ENCODE data around the gene ABHD17B. TPM values are rescaled to one million over a fixed set of nuclear protein-coding genes. Genes with fewer than 3 reads are reported as not detected.

Gene ABHD17B
- total RNA-seq, 3 donors from 2014 or later = 13.6 to 26.3 (median 23.3) TPM

DNA sequence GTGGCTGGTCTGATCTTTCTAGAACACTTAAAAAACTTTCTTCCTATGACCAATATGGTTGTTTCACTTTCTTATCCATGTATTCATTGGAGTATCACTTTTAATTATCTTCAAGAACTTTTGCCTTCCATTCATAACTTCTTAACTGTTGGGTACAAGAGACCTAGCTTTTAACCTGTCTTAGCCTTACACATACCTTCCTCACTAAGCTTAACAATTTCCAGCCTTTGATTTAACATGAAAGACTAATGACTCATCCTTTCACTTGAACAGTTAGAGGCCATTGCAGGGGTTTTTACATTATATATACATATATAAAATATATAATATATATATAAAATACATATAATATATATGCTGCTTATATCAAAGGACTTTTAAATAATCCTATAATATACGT lies 57.9 kb downstream of the ABHD17B start:
- intact Hi-C loops (cut with DNase I; ENCODE audit: low total_unique reads) = no loop called here
- Histone ChIP-seq H3K27ac (no peak overlapping the region), H3K4me1 (no peaks in the 10 kb centered on the region), H3K36me3 (no peaks in the 10 kb centered on the region), H3K9me3 (no peaks in the 10 kb centered on the region), H3K27me3 (no peaks in the 10 kb centered on the region), H3K4me3 (no peak overlapping the region)
- TF ChIP-seq, protein P1, sequence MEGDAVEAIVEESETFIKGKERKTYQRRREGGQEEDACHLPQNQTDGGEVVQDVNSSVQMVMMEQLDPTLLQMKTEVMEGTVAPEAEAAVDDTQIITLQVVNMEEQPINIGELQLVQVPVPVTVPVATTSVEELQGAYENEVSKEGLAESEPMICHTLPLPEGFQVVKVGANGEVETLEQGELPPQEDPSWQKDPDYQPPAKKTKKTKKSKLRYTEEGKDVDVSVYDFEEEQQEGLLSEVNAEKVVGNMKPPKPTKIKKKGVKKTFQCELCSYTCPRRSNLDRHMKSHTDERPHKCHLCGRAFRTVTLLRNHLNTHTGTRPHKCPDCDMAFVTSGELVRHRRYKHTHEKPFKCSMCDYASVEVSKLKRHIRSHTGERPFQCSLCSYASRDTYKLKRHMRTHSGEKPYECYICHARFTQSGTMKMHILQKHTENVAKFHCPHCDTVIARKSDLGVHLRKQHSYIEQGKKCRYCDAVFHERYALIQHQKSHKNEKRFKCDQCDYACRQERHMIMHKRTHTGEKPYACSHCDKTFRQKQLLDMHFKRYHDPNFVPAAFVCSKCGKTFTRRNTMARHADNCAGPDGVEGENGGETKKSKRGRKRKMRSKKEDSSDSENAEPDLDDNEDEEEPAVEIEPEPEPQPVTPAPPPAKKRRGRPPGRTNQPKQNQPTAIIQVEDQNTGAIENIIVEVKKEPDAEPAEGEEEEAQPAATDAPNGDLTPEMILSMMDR (IDR thresholded peaks at IDR 0.05) = no peak
- TF ChIP-seq POLR2A (IDR thresholded peaks at IDR 0.05) (no peak), POLR2AphosphoS5 (IDR thresholded peaks at IDR 0.05) (no peak)
- DNase-seq (ENCODE audit: low spot score in 2 of 2) = no peak

DNA sequence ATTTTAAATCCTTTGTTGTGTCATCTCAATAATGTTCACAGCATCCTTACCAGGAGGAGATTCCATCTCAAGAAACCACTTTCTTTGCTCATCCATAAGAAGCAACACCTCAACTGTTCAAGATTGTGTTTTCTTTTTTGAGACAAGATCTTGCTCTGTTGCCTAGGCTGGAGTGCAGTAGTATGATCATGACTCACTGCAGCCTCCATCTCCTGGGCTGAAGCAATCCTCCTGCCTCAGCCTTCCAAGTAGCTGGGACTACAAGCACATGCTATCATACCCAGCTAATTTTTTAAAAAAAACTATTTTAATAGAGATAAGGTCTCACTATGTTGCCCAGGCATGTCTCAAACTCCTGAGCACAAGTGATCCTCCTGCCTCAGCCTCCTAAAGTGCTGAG lies 60.0 kb downstream of the ABHD17B start:
- Histone ChIP-seq H3K9me3 (no peaks in the 10 kb centered on the region), H3K4me1 (no peaks in the 10 kb centered on the region), H3K27ac (no peak overlapping the region), H3K4me3 (no peak overlapping the region), H3K27me3 (no peaks in the 10 kb centered on the region), H3K36me3 (no peaks in the 10 kb centered on the region)
- intact Hi-C loops (cut with DNase I; ENCODE audit: low total_unique reads) = no loop called here
- TF ChIP-seq, protein P1 (IDR thresholded peaks at IDR 0.05) = no peak
- TF ChIP-seq POLR2AphosphoS5 (IDR thresholded peaks at IDR 0.05) = no peak
- no peak for TF ChIP-seq POLR2A (IDR thresholded peaks at IDR 0.05)
- no peak for DNase-seq (ENCODE audit: low spot score in 2 of 2)

DNA sequence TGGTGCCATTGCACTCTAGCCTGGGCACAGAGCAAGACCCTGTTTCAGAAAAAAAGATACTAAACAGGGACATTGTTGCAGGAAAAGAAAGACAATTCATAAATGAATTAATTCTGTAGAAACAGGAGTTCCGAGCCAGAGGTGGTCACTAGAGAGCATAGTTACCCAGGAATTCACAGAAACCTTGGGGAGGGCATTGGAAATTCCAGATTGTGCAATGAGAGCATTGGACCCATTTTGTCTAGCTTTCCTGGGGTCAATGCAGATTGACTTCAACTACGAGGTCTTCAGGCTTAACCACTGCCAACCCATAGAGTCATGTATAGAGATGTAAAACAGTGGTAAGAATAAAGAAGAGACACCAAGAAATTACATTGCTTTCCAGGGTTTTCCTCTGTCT lies 63.1 kb downstream of the ABHD17B start:
- no peaks in the 10 kb centered on the region for H3K27me3 ChIP-seq
- no peak overlapping the region for H3K27ac ChIP-seq
- H3K36me3 ChIP-seq = no peaks in the 10 kb centered on the region
- no peak for DNase-seq (ENCODE audit: low spot score in 2 of 2)
- TF ChIP-seq POLR2AphosphoS5 (IDR thresholded peaks at IDR 0.05) (no peak), POLR2A (IDR thresholded peaks at IDR 0.05) (no peak)
- TF ChIP-seq, protein P1 (IDR thresholded peaks at IDR 0.05) = no peak
- intact Hi-C loops (cut with DNase I; ENCODE audit: low total_unique reads) = loop anchor here (5.0 kb wide), 1 partner anchor 661 kb away; no protein-coding TSS in a partner anchor
- H3K4me1 ChIP-seq = no peaks in the 10 kb centered on the region
- no peaks in the 10 kb centered on the region for H3K9me3 ChIP-seq
- no peak overlapping the region for H3K4me3 ChIP-seq

DNA sequence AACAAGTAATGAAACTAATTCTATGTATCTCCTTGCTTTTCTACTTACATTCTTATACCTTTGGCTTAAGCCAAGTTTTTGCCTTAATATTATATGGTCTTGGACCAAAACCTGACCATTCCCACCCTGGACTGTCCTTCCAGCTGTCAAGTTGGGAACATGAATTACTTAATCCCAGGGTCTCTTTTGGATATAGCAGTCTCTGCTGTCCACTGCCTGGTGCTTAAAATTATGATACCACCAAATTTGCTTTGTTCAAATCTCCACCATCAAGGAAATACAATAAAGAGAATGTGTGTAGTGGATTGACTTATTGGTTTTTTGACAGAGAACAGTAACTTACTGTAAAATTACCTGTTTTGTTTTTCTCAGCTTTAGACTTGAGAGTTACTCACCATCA lies 66.2 kb downstream of the ABHD17B start:
- peaks cover 0 to 2% of the 10 kb centered on the region in 2 donors for H3K9me3 ChIP-seq
- no peak for DNase-seq (ENCODE audit: low spot score in 2 of 2)
- no peak overlapping the region for H3K27ac ChIP-seq
- H3K27me3 ChIP-seq = no peaks in the 10 kb centered on the region
- TF ChIP-seq, protein P1 (IDR thresholded peaks at IDR 0.05) = no peak
- no peak for TF ChIP-seq POLR2A (IDR thresholded peaks at IDR 0.05)
- TF ChIP-seq POLR2AphosphoS5 (IDR thresholded peaks at IDR 0.05) = no peak
- H3K4me1 ChIP-seq = no peaks in the 10 kb centered on the region
- no peak overlapping the region for H3K4me3 ChIP-seq
- no peaks in the 10 kb centered on the region for H3K36me3 ChIP-seq
- intact Hi-C loops (cut with DNase I; ENCODE audit: low total_unique reads) = loop anchor here (5.0 kb wide), 1 partner anchor 658 kb away; no protein-coding TSS in a partner anchor

DNA sequence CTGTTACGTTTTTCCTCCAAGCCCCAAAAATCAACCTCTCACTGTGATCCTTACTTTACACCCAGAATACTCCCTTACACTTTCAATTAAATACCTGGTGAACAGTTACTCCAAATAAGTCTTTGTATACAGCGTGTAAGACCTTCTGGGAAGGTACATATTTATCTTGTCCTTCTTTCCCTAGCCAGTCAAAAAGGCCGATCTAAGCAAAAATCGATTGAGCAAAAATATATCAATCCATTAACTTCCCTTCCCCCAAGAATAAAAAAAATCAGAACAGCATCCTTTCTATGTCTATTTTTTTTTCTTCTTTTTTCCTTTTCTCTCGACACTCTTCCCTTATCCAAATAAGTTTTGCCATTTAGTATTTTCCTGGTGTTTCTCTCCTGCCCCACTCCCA lies 71.3 kb downstream of the ABHD17B start:
- no peak for DNase-seq (ENCODE audit: low spot score in 2 of 2)
- H3K9me3 ChIP-seq = peaks cover 0 to 2% of the 10 kb centered on the region in 2 donors
- intact Hi-C loops (cut with DNase I; ENCODE audit: low total_unique reads) = no loop called here
- no peak for TF ChIP-seq POLR2A (IDR thresholded peaks at IDR 0.05)
- no peak for TF ChIP-seq POLR2AphosphoS5 (IDR thresholded peaks at IDR 0.05)
- TF ChIP-seq, protein P1 (IDR thresholded peaks at IDR 0.05) = no peak
- H3K36me3 ChIP-seq = no peaks in the 10 kb centered on the region
- no peaks in the 10 kb centered on the region for H3K4me1 ChIP-seq
- no peaks in the 10 kb centered on the region for H3K27me3 ChIP-seq
- H3K27ac ChIP-seq = no peak overlapping the region
- no peak overlapping the region for H3K4me3 ChIP-seq

All from breast epithelium (tissue), 4 donors.